ENCODE results near the gene AMOT. TPM values are rescaled to one million over a fixed set of nuclear protein-coding genes. Genes with fewer than 3 reads are reported as not detected.

The AMOT gene
- total RNA-seq, 1 donor from 2014 or later: 36.9 TPM

DNA sequence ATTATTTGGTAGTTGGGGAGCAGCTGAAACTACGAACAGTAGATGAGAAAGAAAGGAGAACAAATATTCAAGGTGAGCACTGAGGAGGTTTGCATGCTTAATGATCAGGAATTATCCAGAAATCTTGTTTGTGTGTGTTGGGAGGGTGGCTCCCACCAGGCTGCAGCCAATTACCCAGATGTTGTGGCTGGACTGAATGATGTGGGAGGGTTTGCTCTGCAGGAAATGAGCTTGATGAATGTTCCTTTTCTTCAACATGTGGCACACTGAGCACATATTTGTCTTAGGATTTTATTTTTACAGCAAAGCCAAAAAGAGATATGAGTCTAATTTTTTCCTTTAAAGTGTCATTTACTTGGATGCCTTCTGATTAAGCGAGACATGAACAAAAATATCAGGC lies 48.3 kb upstream of the AMOT start:
- FAIRE-seq (peak; percentile 55), DNase-seq (ENCODE audit: low read depth) (no peak)
- Histone ChIP-seq H3K79me2 (ENCODE audit: insufficient read depth, low read length) (no peaks in the 10 kb centered on the region), H2AFZ (ENCODE audit: low read depth, low read length) (no peak overlapping the region), H3K27ac (ENCODE audit: low read depth, low read length) (no peak overlapping the region), H3K4me2 (ENCODE audit: low read length) (no peak overlapping the region), H3K4me1 (ENCODE audit: insufficient read depth, low read length) (no peaks in the 10 kb centered on the region), H3K27me3 (ENCODE audit: insufficient read depth, low read length) (no peaks in the 10 kb centered on the region), H3K36me3 (ENCODE audit: insufficient read depth, low read length) (no peaks in the 10 kb centered on the region), H3K9ac (ENCODE audit: low read length) (no peak overlapping the region), H4K20me1 (ENCODE audit: insufficient read depth, low read length) (no peaks in the 10 kb centered on the region), H3K9me3 (ENCODE audit: insufficient read depth, low read depth, low read length) (no peaks in the 10 kb centered on the region), H3K4me3 (ENCODE audit: insufficient read depth, low read depth, low read length) (no peak overlapping the region)
- Mint-ChIP-seq H3K4me1 (ENCODE audit: low read depth, unreplicated experiment) (no peaks in the 10 kb centered on the region), H3K9me3 (ENCODE audit: unreplicated experiment) (no peaks in the 10 kb centered on the region), H3K36me3 (ENCODE audit: low read depth, unreplicated experiment) (no peaks in the 10 kb centered on the region), H3K27ac (ENCODE audit: unreplicated experiment) (no peak overlapping the region), H3K4me3 (ENCODE audit: unreplicated experiment) (no peak overlapping the region), H3K27me3 (ENCODE audit: low read depth, unreplicated experiment) (no peaks in the 10 kb centered on the region)
- no peak for TF ChIP-seq EZH2 (IDR thresholded peaks at IDR 0.05; ENCODE audit: insufficient read depth, low read length)
- TF ChIP-seq, protein P1, sequence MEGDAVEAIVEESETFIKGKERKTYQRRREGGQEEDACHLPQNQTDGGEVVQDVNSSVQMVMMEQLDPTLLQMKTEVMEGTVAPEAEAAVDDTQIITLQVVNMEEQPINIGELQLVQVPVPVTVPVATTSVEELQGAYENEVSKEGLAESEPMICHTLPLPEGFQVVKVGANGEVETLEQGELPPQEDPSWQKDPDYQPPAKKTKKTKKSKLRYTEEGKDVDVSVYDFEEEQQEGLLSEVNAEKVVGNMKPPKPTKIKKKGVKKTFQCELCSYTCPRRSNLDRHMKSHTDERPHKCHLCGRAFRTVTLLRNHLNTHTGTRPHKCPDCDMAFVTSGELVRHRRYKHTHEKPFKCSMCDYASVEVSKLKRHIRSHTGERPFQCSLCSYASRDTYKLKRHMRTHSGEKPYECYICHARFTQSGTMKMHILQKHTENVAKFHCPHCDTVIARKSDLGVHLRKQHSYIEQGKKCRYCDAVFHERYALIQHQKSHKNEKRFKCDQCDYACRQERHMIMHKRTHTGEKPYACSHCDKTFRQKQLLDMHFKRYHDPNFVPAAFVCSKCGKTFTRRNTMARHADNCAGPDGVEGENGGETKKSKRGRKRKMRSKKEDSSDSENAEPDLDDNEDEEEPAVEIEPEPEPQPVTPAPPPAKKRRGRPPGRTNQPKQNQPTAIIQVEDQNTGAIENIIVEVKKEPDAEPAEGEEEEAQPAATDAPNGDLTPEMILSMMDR (IDR thresholded peaks at IDR 0.05; ENCODE audit: insufficient read depth, low read depth, low read length): no peak

DNA sequence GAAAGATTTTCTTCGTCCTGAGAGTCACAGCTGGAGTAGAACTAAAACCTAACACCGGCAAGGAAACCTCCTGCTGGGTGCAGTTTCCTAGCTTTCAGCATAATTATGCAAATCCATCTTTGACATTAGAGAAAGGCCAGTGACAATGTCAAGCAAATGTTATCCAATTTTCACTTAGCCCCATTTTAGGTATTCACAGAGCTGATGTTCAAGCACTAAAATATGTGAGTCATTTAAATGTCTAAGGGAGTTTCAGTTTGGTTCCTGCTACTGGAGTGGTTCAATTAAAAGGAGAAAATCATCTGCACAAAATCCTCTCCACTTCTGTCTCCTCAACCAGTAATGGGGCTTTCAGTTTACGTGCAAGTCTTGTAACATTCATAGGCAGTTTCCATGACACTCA lies 37.1 kb upstream of the AMOT start:
- Mint-ChIP-seq H3K9me3 (ENCODE audit: unreplicated experiment) (no peaks in the 10 kb centered on the region), H3K4me3 (ENCODE audit: unreplicated experiment) (no peak overlapping the region), H3K27me3 (ENCODE audit: low read depth, unreplicated experiment) (no peaks in the 10 kb centered on the region), H3K4me1 (ENCODE audit: low read depth, unreplicated experiment) (peaks cover 5% of the 10 kb centered on the region), H3K36me3 (ENCODE audit: low read depth, unreplicated experiment) (no peaks in the 10 kb centered on the region), H3K27ac (ENCODE audit: unreplicated experiment) (no peak overlapping the region)
- Histone ChIP-seq H3K4me3 (ENCODE audit: insufficient read depth, low read depth, low read length) (no peak overlapping the region), H4K20me1 (ENCODE audit: insufficient read depth, low read length) (no peaks in the 10 kb centered on the region), H3K9ac (ENCODE audit: low read length) (no peak overlapping the region), H3K4me2 (ENCODE audit: low read length) (no peak overlapping the region), H3K27me3 (ENCODE audit: insufficient read depth, low read length) (no peaks in the 10 kb centered on the region), H3K9me3 (ENCODE audit: insufficient read depth, low read depth, low read length) (no peaks in the 10 kb centered on the region), H2AFZ (ENCODE audit: low read depth, low read length) (no peak overlapping the region), H3K36me3 (ENCODE audit: insufficient read depth, low read length) (no peaks in the 10 kb centered on the region), H3K79me2 (ENCODE audit: insufficient read depth, low read length) (no peaks in the 10 kb centered on the region), H3K27ac (ENCODE audit: low read depth, low read length) (no peak overlapping the region), H3K4me1 (ENCODE audit: insufficient read depth, low read length) (no peaks in the 10 kb centered on the region)
- FAIRE-seq: peak; percentile 76
- DNase-seq (ENCODE audit: low read depth): no peak
- TF ChIP-seq, protein P1 (IDR thresholded peaks at IDR 0.05; ENCODE audit: insufficient read depth, low read depth, low read length): no peak
- no peak for TF ChIP-seq EZH2 (IDR thresholded peaks at IDR 0.05; ENCODE audit: insufficient read depth, low read length)

DNA sequence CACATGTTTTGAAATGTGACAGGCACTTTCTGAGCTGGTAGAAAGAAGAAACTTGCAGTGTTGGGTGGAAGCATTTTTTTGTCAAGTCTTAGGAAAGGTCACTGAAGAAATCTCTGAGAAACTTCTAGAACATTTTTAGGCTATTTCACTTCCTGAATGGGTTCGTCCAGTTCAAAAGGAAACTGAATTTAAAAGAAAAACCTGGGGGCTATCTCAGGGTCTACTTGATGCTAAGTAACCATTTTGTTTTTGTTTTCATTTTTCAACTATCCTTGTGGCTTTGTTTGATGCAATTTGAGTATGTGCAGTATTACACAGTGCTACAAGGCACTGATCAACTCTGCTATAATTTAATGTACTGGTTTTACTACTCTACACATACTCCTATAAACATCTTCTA lies 34.0 kb upstream of the AMOT start:
- Histone ChIP-seq H4K20me1 (ENCODE audit: insufficient read depth, low read length) (no peaks in the 10 kb centered on the region), H3K4me3 (ENCODE audit: insufficient read depth, low read depth, low read length) (no peak overlapping the region), H3K27ac (ENCODE audit: low read depth, low read length) (no peak overlapping the region), H3K79me2 (ENCODE audit: insufficient read depth, low read length) (no peaks in the 10 kb centered on the region), H3K4me1 (ENCODE audit: insufficient read depth, low read length) (no peaks in the 10 kb centered on the region), H3K9me3 (ENCODE audit: insufficient read depth, low read depth, low read length) (no peaks in the 10 kb centered on the region), H2AFZ (ENCODE audit: low read depth, low read length) (no peak overlapping the region), H3K9ac (ENCODE audit: low read length) (no peak overlapping the region), H3K4me2 (ENCODE audit: low read length) (no peak overlapping the region), H3K27me3 (ENCODE audit: insufficient read depth, low read length) (no peaks in the 10 kb centered on the region), H3K36me3 (ENCODE audit: insufficient read depth, low read length) (no peaks in the 10 kb centered on the region)
- H3K4me1 Mint-ChIP-seq (ENCODE audit: low read depth, unreplicated experiment): peaks cover 5% of the 10 kb centered on the region
- no peak overlapping the region for H3K27ac Mint-ChIP-seq (ENCODE audit: unreplicated experiment)
- no peaks in the 10 kb centered on the region for H3K36me3 Mint-ChIP-seq (ENCODE audit: low read depth, unreplicated experiment)
- H3K9me3 Mint-ChIP-seq (ENCODE audit: unreplicated experiment): no peaks in the 10 kb centered on the region
- FAIRE-seq (no peak), DNase-seq (ENCODE audit: low read depth) (no peak)
- TF ChIP-seq, protein P1 (IDR thresholded peaks at IDR 0.05; ENCODE audit: insufficient read depth, low read depth, low read length): no peak
- no peak for TF ChIP-seq EZH2 (IDR thresholded peaks at IDR 0.05; ENCODE audit: insufficient read depth, low read length)
- no peak overlapping the region for H3K4me3 Mint-ChIP-seq (ENCODE audit: unreplicated experiment)
- H3K27me3 Mint-ChIP-seq (ENCODE audit: low read depth, unreplicated experiment): no peaks in the 10 kb centered on the region

All from astrocyte (in vitro differentiated cells and primary cell).